ENCODE data around the gene PIF1. TPM values are rescaled to one million over a fixed set of nuclear protein-coding genes. Genes with fewer than 3 reads are reported as not detected.
A peak's percentile ranks its signal among the peaks of the same experiment; 100 is the strongest.

Gene PIF1
- total RNA-seq, 1 donor from 2014 or later: 1.7 TPM

- TF ChIP-seq CTCF (IDR thresholded peaks at IDR 0.05; ENCODE audit: insufficient read depth, low read depth, low read length) (no peak), EZH2 (IDR thresholded peaks at IDR 0.05; ENCODE audit: insufficient read depth, low read length) (no peak)
- FAIRE-seq (no peak), DNase-seq (ENCODE audit: low read depth) (peak; percentile 50)
- Histone ChIP-seq H3K4me3 (ENCODE audit: insufficient read depth, low read depth, low read length) (no peak overlapping the region), H3K4me2 (ENCODE audit: low read length) (no peak overlapping the region), H3K36me3 (ENCODE audit: insufficient read depth, low read length) (no peaks in the 10 kb centered on the region), H4K20me1 (ENCODE audit: insufficient read depth, low read length) (peaks cover 46% of the 10 kb centered on the region), H3K9ac (ENCODE audit: low read length) (no peak overlapping the region), H3K4me1 (ENCODE audit: insufficient read depth, low read length) (peaks cover 18% of the 10 kb centered on the region), H3K27ac (ENCODE audit: low read depth, low read length) (no peak overlapping the region), H3K9me3 (ENCODE audit: insufficient read depth, low read depth, low read length) (no peaks in the 10 kb centered on the region), H3K79me2 (ENCODE audit: insufficient read depth, low read length) (peaks cover 25% of the 10 kb centered on the region), H3K27me3 (ENCODE audit: insufficient read depth, low read length) (no peaks in the 10 kb centered on the region), H2AFZ (ENCODE audit: low read depth, low read length) (no peak overlapping the region)
- H3K27me3 Mint-ChIP-seq (ENCODE audit: low read depth, unreplicated experiment): no peaks in the 10 kb centered on the region
- peak overlapping the region; percentile 61 for H3K4me3 Mint-ChIP-seq (ENCODE audit: unreplicated experiment)
- peaks cover 43% of the 10 kb centered on the region for H3K4me1 Mint-ChIP-seq (ENCODE audit: low read depth, unreplicated experiment)
- H3K9me3 Mint-ChIP-seq (ENCODE audit: unreplicated experiment): no peaks in the 10 kb centered on the region
- peak overlapping the region; percentile 85 for H3K27ac Mint-ChIP-seq (ENCODE audit: unreplicated experiment)
- H3K36me3 Mint-ChIP-seq (ENCODE audit: low read depth, unreplicated experiment): peaks cover 20% of the 10 kb centered on the region
These were observed 31.1 kb upstream of the PIF1 start for GRCh38 chr15:64856429-64857145.

- peaks cover 18% of the 10 kb centered on the region for H3K36me3 Mint-ChIP-seq (ENCODE audit: low read depth, unreplicated experiment)
- no peaks in the 10 kb centered on the region for H3K9me3 Mint-ChIP-seq (ENCODE audit: unreplicated experiment)
- TF ChIP-seq EZH2 (IDR thresholded peaks at IDR 0.05; ENCODE audit: insufficient read depth, low read length): no peak
- no peak for TF ChIP-seq CTCF (IDR thresholded peaks at IDR 0.05; ENCODE audit: insufficient read depth, low read depth, low read length)
- Histone ChIP-seq H3K9ac (ENCODE audit: low read length) (no peak overlapping the region), H3K9me3 (ENCODE audit: insufficient read depth, low read depth, low read length) (no peaks in the 10 kb centered on the region), H3K4me1 (ENCODE audit: insufficient read depth, low read length) (peaks cover 27% of the 10 kb centered on the region), H3K79me2 (ENCODE audit: insufficient read depth, low read length) (peaks cover 25% of the 10 kb centered on the region), H2AFZ (ENCODE audit: low read depth, low read length) (no peak overlapping the region), H3K27ac (ENCODE audit: low read depth, low read length) (no peak overlapping the region), H3K4me3 (ENCODE audit: insufficient read depth, low read depth, low read length) (no peak overlapping the region), H4K20me1 (ENCODE audit: insufficient read depth, low read length) (peaks cover 51% of the 10 kb centered on the region), H3K4me2 (ENCODE audit: low read length) (no peak overlapping the region), H3K27me3 (ENCODE audit: insufficient read depth, low read length) (no peaks in the 10 kb centered on the region), H3K36me3 (ENCODE audit: insufficient read depth, low read length) (no peaks in the 10 kb centered on the region)
- peaks cover 55% of the 10 kb centered on the region for H3K4me1 Mint-ChIP-seq (ENCODE audit: low read depth, unreplicated experiment)
- FAIRE-seq: no peak
- H3K27me3 Mint-ChIP-seq (ENCODE audit: low read depth, unreplicated experiment): no peaks in the 10 kb centered on the region
- no peak for DNase-seq (ENCODE audit: low read depth)
- no peak overlapping the region for H3K4me3 Mint-ChIP-seq (ENCODE audit: unreplicated experiment)
- no peak overlapping the region for H3K27ac Mint-ChIP-seq (ENCODE audit: unreplicated experiment)
These were observed 29.9 kb upstream of the PIF1 start for GRCh38 chr15:64855205-64855975.

Data from astrocyte (in vitro differentiated cells and primary cell).